Amniotic stem cell (primary cell): ENCODE results near the gene RXFP1.
A peak's percentile ranks its signal among the peaks of the same experiment; 100 is the strongest.

Experiments used
- DNase-seq: peaks from one replicate; lab custom pipeline; 2025; lab: John Stamatoyannopoulos, UW

Gene RXFP1

DNA sequence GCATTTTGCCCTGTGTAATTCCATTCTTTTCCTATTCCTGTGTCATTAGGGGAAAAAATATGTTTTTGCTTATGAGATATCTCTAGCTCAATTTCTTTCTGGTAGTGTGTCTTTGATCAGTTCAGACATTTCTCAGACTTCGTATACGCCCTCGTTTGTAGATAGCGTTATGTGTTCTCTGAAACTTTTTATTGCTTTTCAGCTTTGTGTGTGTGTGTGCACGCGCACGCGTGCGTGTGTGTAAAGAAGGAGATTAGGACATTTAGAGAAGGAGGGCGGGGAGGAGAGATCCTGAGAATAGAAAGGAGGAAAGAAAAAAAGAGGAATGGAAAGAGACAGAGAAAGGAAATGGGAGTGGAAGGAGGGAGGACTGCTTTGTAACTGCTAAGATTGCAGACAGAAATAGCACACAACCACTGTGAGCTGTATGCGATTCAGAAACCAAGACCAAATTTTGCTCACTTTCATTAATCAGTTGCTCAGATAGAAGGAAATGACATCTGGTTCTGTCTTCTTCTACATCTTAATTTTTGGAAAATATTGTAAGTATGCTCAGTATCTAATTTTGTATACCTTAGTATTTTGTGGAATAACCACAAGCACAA, at the start of gene RXFP1:
Gene RXFP1, plus strand, starts transcription at position 399 of the 605 bp plus-strand sequence. Its CDS starts 95 bp downstream, at position 494.
- no peak for DNase-seq

DNA sequence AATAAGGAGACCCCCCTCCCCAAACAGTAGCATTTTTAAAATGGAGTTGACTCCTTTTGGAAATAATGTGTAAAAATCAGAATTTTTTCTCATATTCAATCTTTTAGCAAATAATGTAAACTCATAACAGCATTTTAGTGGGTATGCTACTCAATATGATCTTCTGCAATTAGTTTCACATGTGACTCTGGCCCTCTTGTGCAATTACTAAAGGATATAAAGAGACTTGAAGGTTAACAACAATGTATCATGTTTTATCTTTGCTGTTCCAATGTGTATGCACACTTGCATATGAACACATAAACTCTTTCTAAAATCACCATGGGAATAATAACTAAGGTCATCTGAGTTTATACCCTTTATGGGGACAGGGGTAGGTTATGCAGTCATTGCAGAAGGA, 39.9 kb upstream of the RXFP1 start:
- DNase-seq, result no peak

DNA sequence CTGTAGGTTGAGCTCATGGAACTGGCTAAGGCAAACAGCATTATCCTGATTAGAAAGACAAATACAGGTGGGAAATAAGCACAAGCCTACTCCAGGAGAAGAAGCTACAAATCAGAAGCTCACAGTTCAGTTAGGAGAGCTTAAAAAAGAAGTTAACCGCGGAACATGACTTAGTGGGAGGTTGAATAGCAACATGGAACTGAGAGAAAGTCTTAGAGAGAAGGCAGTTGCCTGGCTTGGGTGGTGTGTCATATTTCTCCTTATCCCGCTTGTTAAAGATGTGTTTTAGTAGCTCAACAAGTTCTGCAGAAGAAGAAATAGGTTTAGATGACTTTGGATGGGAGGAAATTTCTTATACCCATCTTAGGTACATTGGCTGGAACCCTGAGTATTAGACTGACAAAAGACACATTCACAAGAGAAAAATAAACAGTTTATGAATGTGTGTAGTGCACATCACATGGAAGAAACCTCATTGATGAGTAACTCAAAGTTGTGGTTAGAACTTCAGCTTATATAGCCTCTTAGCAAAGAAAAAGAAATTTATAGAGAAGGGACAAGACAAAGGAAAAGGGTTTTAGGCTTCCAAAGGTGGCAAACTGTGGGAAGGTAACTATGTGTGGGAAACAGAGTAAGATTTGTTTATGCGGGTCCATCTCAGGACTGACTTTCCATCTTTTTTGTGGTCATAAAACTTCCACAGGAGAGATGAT, 37.4 kb upstream of the RXFP1 start:
- DNase-seq, result no peak

DNA sequence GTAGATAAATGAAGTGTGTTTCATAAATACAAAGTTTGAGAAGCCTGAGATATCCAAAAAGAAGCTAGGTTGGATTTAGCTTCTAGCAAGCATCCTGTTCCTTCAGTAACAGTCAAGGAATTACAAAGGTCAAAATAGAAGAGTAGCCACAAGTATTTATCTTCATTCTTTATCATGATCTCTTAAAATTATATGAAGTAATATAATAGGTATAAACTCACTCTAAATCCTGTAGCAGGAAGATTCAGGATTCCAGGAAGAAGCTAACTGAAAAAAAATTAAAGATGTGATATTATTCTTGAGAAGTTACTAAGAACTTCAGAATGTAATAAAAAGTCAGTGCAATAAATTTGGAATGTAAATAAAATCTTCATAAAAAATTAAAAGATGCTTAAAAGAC, 31.1 kb upstream of the RXFP1 start:
- DNase-seq, result no peak

DNA sequence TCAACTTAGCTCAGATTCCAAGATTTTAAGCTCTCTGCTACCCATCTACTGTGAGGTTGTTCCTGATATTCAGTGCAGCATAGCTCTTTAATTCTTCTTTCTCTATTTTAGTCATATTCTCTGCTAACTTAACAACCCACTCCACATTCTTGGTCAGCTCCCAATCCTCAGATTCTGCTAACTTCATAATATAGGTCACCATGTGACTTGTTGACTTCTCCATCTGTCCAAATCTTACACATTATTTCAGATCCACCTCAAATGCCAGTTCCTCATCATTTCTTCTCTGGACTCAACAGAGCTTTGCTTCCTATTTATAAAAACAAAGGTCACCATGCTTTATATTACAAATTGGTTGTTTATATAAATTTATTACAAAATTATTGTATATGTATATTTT, 29.3 kb upstream of the RXFP1 start:
- DNase-seq, result no peak

DNA sequence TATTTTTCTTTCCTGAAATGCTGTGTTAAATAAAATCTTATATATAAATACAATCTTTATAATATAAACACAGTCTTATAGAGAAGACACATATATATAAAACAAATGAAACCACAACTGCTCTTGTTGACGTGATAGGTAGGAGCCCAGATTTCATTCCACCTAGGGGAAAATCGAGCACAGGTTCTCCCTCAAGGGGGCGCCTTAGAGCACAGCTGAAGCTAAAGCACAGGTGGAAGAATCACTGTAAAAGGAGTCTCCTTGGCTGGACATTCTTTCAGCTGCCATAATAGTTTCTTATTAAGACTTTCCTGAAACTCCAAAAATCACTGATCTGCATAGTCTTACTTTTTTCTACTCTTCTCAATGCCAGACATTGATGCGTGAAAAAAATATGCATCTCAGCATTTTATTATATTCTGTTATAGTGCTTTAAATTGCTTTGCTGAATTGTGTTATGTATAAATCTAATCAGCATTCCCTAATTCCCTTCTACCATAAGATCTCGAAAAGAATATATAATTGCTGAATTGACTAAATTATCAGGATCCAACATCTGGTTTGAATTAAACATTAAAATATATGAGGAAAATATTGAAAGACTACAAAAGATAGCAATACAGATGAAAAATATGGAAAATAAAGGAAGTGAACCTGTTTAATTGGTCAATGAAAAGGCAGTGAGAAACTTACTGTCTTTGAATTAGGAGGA, 25.5 kb upstream of the RXFP1 start:
- no peak for DNase-seq

DNA sequence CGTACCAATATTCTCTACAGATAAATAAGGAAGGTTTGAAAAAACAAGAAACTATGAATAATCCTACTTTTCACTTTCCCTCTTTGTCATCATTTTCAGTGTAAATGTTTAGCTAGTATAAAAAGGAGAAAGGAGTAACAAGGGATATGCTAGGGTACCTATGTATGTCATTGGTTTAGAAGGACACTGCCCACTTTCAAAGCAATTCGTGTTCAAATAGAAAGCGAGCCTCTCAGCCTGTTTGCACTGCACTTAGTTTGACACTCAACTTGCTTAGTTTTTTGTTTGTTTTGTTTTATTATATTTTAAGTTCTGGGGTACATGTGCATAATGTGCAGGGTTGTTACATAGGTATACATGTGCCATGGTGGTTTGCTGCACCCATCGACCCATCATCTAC, 21.6 kb upstream of the RXFP1 start:
- DNase-seq, result no peak

DNA sequence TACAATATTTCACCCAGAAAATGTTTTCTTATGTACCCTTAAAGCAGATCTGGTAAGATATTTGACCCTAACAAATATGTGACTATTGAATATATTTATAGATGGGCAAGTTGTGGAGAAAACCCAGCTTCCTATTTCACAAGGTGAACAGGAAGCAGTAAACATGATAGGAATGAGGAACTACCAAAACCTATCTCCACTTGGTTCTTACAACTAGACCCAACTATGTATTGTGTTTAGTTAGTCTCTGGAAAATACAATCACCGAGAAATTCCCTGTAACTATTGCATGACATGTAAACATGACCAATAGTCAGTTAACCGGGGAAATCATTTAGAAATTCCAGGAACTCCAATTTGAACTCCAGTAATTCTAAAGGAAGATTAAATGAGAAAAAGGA, 8.4 kb upstream of the RXFP1 start:
- DNase-seq, result no peak

DNA sequence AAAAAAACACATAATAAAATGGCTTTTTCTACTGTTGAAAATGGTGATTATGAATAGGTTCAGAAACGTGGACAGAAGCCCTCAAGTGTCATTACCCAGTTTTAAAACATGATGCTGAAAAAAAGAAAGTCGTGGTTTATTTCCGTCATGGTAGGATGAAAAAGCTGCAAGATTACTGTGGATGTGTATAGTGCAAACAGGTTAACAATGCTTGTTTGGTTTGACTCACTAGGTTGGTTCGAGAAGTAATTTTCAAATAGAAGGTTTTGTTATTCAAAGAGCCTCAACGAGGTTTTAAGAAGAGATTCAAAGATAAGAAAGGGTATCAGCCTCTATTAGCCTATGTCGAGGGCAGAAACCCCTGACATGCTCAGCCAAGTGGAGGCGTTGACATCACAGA, 2.5 kb upstream of the RXFP1 start:
- no peak for DNase-seq

DNA sequence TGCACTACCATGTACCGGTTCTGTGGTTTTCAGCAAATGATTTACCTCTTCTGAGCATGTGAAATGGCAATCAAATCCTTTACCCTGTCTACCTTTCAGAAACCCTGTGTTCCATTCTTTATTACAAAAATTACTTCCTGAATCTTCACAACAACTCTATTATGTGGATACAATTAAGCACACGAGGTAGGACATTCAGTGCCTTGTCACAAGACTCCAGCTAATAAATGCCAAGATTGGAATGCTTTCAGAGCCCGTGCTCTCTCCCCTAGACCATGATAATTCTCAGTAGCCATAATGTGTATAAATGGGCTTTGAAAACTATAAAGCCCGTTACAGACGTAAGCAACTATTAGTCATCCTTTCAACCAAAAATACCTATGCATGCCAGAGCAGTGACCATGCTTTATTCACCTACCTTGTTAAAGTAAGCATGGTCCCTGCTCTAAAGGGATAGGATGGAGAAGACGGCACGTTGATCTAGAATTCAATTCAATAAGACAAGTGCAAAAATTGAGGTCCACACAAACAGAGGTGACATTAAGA, 2.4 kb downstream of the RXFP1 start:
- DNase-seq, result no peak

DNA sequence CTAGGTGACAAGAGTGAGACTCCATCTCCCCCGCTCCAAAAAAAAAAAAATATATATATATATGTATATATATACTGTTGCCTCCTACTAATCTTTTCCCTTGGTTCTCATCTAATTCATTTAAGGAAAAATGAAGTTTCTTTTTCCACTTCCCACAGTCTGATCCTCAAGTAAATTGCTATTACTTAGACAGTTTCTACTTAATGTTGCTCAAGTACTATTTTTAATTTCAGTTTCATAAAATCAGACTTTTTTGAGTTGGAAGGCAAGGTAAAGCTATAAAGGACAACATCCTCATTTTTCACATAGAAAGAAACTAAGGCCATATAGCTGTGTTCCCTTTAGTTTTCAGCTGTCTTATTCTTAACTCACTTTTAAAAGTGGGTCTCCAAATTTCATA, 5.8 kb downstream of the RXFP1 start:
- no peak for DNase-seq

DNA sequence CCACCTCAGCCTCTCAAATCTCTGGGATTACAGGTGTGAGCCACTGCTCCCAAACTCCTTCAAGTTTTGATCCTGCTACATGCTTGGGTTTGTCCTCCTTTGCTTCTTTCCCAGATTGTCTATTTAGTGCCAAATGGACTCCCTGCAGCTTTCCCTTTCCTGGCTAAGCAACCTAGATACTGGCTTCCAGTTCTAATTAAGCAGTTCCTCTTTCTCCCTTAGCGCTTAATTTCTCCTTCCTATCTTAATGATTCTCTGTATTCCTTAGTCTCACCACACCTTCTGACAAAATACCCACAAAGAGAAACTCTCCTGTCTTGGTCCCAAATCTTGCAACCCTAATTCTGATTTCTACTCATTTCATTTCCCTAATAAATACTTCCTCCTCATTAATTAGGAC, 7.8 kb downstream of the RXFP1 start:
- no peak for DNase-seq

DNA sequence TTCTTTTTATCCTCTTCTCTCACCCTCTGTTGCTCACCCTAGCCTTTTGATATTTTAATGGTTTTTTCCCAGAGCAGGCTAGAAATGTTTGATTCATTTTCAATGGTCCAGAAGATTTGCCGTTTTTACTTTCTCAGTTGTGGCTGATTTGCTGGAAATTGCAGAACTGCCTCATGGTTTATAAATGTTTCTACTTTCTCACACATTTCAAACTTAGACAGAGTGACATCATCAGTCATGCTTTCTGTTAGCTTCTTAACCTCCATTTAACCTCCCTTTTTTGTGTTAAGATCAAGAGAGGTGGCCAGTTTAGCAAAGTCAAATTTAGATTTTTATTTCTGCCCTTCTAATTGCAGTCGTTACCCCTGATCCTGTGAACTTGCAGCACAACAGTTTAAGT, 8.7 kb downstream of the RXFP1 start:
- no peak for DNase-seq

DNA sequence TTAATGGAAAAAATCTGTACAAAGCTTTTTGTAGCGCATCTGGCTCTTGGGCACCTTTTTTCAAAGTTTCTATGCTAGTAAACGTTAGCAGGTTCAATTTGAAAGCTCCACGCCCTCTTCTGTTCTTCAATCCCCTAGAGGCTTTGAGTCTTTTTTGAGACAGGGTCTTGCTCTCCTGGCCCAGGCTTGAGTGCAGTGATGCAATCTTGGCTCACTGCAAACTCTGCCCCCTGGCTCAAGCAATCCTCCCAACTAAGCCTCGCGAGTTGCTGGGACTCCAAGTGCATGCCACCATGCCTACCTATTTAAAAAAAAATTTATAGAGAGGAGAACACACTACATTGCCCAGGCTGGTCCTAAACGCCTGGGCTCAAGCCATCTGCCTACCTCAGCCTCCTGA, 9.2 kb downstream of the RXFP1 start:
- DNase-seq, result no peak

DNA sequence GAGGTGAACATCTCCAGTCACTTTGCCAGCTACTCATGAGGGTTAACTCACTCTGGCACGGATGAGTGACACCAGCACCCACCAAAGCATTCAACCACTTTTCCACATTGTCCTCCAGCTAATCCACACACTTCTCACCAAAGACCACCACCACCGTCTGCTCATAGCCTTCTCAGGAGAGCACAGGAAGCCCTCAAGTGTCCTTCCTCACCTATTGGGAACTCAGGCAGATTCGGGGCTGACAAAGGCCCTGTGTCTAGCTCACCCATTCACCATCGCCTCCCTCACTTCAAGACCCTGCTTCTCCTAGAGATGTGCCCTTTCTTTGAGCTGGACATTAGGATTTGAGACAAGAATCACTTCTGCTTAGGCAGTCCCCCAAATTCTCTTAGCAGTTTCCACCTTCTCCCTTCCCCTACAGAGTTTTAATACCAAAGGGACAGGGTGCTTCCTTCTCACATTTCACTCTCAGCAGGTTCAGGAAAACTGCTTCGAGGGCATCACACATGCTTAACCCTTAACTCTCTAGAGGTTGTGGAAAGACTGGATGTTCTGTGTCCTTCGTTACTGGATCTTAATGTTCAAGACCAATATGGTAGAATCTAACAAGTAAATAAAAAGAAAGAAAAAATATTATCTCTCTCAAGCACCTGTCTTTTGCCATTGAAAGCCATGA, 11.0 kb downstream of the RXFP1 start:
- no peak for DNase-seq

DNA sequence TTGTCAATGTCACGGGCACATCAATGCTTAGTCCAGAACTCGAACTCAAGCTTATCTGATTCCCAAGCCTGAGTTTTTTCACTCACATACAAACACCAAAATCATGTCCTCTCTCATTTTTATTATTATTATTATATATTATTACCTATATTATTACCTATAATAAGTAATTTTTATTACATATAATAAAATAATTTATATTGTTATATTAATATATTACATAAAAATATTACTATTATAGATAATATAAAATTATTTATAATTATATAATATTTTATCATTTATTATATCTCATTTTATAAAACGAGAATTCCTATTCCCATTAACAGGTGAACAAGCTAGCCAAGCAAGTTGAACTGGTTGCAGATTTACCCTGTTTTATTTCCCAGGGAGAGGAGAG, 13.0 kb downstream of the RXFP1 start:
- DNase-seq, result no peak

DNA sequence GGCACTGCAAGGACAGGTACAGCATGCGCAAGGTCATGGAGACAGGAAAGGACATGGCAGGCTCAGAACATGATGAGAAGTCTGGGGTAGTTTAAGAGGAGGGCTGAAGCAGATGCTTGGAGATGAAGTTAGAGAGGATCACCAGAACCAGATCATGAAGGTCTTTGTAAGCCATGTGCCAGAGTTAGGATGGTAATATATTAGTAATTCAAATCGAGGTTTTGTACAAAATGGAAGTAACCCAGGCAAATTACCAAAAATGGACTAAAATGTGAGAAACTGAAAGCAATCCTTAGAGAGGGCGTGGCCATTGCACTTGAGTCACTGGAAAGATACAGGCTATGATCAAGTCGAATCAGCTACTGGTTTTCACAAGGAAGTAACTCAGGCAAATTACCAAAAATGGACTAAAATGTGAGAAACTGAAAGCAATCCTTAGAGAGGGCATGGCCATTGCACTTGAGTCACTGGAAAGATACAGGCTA, 13.5 kb downstream of the RXFP1 start:
- peak; percentile 23 for DNase-seq

DNA sequence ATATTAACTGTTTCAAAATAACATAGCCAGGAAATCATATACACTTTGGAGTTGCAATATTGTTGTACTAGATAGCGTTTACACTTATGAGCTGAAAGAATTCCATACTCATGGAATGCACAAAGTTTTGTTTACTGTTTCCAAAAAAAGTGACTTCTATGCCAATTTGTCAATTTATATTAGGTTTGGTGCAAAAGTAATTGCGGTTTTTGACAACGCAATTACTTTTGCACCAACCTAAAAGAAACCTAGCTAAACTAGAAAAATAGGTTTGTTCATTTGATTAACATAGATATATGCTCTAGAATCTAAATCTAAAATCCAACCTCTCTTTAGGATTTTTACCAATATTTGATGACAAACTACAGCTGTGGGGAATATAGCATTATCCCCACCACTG, 15.2 kb downstream of the RXFP1 start:
- no peak for DNase-seq

DNA sequence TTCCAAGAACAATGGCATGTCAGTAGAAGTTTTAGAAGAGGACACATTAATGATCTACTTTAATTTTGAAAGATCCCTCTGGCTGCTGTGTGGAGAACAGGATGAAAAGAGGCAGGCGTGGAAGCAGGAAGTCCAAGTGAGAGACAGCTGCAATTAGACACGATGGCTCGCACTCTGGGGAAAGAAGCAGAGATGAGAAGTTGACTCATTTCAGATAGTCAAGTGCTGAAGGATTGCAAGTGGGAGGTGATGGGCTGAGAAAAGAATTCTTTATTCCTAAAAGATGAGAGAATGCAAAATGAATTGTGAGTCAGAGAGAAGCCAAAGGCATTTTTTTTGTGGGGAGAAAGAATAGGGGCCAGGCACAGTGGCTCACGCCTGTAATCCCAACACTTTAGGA, 16.5 kb downstream of the RXFP1 start:
- no peak for DNase-seq

DNA sequence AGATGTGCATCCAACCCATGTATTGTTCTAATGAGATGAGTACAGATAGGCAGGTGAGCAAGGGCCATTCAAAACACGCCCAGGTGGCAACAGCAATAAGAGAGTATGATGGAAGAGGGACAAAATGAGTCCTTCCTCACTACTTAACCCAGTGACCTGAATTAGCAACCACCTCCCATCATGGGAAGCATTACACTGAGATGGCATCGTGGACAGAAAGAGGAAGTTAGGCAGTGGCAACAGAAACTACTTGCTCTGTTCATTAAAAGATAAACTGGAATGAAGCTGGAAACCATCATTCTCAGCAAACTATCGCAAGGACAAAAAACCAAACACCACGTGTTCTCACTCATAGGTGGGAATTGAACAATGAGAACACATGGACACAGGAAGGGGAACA, 17.2 kb downstream of the RXFP1 start:
- DNase-seq, result no peak

DNA sequence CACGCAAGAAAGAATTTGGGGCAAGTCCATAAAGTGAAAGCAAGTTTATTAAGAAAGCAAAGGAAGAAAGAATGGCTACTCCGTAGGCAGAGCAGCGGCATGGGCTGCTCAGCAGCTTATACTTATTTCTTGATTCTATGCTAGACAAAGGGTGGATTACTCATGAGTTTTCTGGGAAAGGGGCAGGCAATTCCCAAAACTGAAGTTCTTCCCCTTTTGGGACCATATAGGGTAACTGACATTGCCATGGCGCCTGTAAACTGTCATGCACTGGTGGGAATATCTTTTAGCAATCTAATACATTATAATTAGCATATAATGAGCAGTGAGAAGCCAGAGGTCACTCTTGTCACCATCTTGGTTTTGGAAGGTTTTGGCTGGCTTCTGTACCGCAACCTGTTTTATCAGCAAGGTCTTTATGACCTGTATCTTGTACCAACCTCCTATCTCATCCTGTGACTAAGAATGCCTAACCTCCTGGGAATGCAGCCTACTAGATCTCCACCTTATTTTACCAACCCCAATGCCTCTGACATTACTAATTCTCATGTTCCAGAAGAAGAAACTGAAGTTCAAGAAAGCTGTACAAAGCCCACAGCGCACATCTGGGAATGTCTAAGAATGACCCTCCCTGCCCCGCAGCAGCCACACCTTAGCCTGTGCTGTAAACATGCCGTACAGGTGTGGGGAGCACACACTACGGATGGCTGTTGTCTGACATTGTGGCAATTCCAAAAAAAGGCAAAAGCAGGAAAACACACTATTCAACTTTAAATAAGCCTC, 18.6 kb downstream of the RXFP1 start:
- no peak for DNase-seq

DNA sequence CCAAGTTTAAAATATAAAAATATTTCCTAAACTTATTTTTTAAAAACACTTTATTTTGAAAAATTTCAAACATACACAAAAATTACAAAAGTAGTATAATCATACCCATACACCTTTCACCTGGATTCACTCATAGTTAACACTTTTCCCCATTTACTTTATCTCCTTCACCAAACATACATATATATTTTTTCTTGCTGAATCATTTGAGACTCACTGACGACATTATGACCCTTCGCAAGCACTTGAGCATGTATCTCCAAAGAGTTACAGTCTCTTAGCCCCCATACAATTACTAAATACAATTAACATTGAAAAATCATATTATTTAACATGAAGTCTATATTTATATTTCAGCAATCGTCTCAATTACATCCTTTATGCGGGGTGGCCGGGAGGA, 19.8 kb downstream of the RXFP1 start:
- no peak for DNase-seq
